Prostate gland (tissue), 2 donors: ENCODE measurements around the gene MAP7D3. TPM values are rescaled to one million over a fixed set of nuclear protein-coding genes. Genes with fewer than 3 reads are reported as not detected.

ENCODE experiments used
- DNase-seq: peaks from one replicate; pipeline ENCODE4 v3.0.0-alpha.2; 2019; ENCODE audit warnings: low spot score
- H3K27ac ChIP-seq, 2 donors: fragments of 200-600 bp; sonication (generic); 2 replicates each; pipeline ENCODE4 v1.5.1; 2017 to 2019
- H3K27me3 ChIP-seq: fragments of 200-600 bp; sonication (generic); replicated peaks from 2 replicates; pipeline ENCODE4 v1.5.1; 2019; ENCODE audit not compliant: insufficient read depth
- H3K36me3 ChIP-seq, 2 donors: fragments of 200-600 bp; sonication (generic); 1 replicate in 1 of 2; 2 replicates in 1 of 2; pipeline versions ENCODE4 v1.5.1 to v1.8.1; 2017 to 2019
- H3K4me1 ChIP-seq: fragments of 200-600 bp; sonication (generic); replicated peaks from 2 replicates; pipeline ENCODE4 v1.5.1; 2019
- H3K4me3 ChIP-seq, 2 donors: fragments of 200-600 bp; sonication (generic); 2 replicates each; pipeline ENCODE4 v1.5.1; 2017 to 2019
- H3K9me3 ChIP-seq: fragments of 200-600 bp; sonication (generic); 2 replicates; pipeline ENCODE4 v1.5.1; 2017
- POLR2A ChIP-seq: fragments of 450-650 bp; IDR thresholded peaks from one replicate; pipeline ENCODE4 v1.6.1; 2016; ENCODE audit warnings: antibody characterized with exemption, mild to moderate bottlenecking
- POLR2AphosphoS5 ChIP-seq: sonication (generic); formaldehyde crosslinking; IDR thresholded peaks from one replicate; pipeline ENCODE4 v1.6.1; 2017; ENCODE audit warnings: antibody characterized with exemption
- WGBS: methylation state at CpG from one replicate; pipeline ENCODE4 v1.1.5; 2018; 5-methylcytosine and 5-hydroxymethylcytosine counted together
- intact Hi-C: fragments of 100-400 bp; cut with DNase I; formaldehyde crosslinking; loops from one replicate; pipeline ENCODE4 v1.14.2; 2022
- total RNA-seq, 2 donors: library from RNA; depleted of rRNA; stranded (reverse); fragments of >200 nt; gene quantifications; one replicate each; pipeline ENCODE4 v1.1.0, GENCODE V29; 2016
- TF ChIP-seq, protein P1 (sequence below), 4 experiments: fragments of 200-600 bp in 2 of 4; fragments of 450-650 bp in 2 of 4; sonication (generic) in 2 of 4; IDR thresholded peaks; 1 replicate in 3 of 4; 2 replicates in 1 of 4; pipeline ENCODE4 v1.5.1; 2016 to 2019; ENCODE audit warnings: antibody characterized with exemption in 4 of 4, mild to moderate bottlenecking in 2 of 4, moderate library complexity in 2 of 4

MAP7D3 gene
- total RNA-seq, 2 donors from 2014 or later, result 6.1 to 22.8 TPM

DNA sequence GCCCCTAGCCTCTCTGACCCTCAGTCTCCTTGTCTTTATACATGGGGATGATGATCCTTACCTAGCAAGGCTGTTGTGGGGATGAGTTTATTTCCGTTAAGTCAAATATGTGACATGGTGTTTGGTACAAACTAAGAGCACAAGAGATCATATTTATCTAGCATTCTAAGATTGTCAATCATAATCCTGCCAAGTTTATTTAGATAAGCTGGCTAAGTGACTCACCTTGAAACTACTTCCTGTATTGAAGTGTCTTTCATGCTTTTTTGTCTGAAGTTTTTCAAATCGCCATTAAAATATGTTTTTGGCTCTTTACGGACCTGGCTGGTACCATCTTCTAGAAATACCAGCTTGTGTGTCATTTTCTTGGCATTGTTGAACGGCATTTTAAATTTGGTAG is 30.7 kb downstream of the MAP7D3 start:
- H3K9me3 ChIP-seq, result no peaks in the 10 kb centered on the region
- no peaks in the 10 kb centered on the region for H3K4me1 ChIP-seq
- H3K4me3 ChIP-seq, result no peak overlapping the region
- DNase-seq, result no peak
- no peak for TF ChIP-seq POLR2A
- TF ChIP-seq, protein P1, sequence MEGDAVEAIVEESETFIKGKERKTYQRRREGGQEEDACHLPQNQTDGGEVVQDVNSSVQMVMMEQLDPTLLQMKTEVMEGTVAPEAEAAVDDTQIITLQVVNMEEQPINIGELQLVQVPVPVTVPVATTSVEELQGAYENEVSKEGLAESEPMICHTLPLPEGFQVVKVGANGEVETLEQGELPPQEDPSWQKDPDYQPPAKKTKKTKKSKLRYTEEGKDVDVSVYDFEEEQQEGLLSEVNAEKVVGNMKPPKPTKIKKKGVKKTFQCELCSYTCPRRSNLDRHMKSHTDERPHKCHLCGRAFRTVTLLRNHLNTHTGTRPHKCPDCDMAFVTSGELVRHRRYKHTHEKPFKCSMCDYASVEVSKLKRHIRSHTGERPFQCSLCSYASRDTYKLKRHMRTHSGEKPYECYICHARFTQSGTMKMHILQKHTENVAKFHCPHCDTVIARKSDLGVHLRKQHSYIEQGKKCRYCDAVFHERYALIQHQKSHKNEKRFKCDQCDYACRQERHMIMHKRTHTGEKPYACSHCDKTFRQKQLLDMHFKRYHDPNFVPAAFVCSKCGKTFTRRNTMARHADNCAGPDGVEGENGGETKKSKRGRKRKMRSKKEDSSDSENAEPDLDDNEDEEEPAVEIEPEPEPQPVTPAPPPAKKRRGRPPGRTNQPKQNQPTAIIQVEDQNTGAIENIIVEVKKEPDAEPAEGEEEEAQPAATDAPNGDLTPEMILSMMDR (IDR thresholded peaks at IDR 0.05), result no peak
- TF ChIP-seq POLR2AphosphoS5, result no peak
- no peaks in the 10 kb centered on the region for H3K36me3 ChIP-seq
- no peak overlapping the region for H3K27ac ChIP-seq
- WGBS, result 84% methylated on average over 4 of the region's 4 CpGs
- intact Hi-C loops, result no loop called here
- H3K27me3 ChIP-seq, result no peaks in the 10 kb centered on the region

DNA sequence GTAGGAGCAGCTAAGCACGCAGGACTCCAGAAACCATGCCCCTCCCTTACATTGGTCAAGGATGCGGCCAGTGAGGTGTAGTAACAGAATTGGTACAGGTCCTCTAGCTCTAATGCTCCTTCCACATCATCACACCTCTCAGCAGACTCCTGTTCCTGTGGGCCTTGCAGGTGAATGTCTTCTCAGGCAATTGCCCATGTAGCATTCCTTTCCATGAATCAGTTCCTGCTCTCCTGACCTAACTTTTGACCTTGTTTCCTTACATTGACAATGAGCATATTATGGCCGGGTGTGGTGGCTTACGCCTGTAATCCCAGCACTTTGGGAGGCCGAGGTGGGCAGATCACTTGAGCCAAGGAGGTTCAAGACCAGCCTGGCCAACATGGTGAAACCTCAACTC is 31.3 kb downstream of the MAP7D3 start:
- intact Hi-C loops, result no loop called here
- no peaks in the 10 kb centered on the region for H3K36me3 ChIP-seq
- WGBS, result 79% methylated on average over 4 of the region's 5 CpGs

DNA sequence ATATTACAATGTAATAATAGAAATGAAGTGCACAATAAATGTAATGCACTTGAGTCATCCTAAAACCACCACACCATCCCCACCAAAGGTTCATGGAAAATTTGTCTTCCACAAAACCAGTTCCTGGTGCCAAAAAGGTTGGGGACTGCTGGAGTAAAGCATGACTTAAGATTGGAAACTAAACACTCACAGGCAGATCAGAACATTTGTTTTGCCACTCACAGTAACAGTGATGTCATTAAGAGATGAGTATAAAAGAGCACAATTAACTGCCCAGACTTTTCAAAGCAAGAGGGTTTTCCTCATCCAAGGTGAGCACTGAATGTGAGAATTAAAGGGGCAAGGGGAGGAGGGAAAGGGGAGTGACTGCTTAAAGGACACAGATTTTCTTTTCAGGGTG is 35.6 kb downstream of the MAP7D3 start:
- TF ChIP-seq, protein P1 (IDR thresholded peaks at IDR 0.05), result no peak
- no peak for TF ChIP-seq POLR2A
- TF ChIP-seq POLR2AphosphoS5, result no peak
- Histone ChIP-seq H3K27ac (no peak overlapping the region), H3K27me3 (no peaks in the 10 kb centered on the region), H3K4me1 (no peaks in the 10 kb centered on the region), H3K36me3 (no peaks in the 10 kb centered on the region), H3K4me3 (no peak overlapping the region), H3K9me3 (no peaks in the 10 kb centered on the region)
- intact Hi-C loops, result no loop called here
- no peak for DNase-seq

More for the DNA sequence above, 31.3 kb downstream of the MAP7D3 start:
- Histone ChIP-seq H3K9me3 (no peaks in the 10 kb centered on the region), H3K27ac (no peak overlapping the region), H3K27me3 (no peaks in the 10 kb centered on the region), H3K4me1 (no peaks in the 10 kb centered on the region), H3K4me3 (no peak overlapping the region)
- TF ChIP-seq POLR2A (no peak), POLR2AphosphoS5 (no peak)
- TF ChIP-seq, protein P1 (IDR thresholded peaks at IDR 0.05), result no peak
- no peak for DNase-seq

DNA sequence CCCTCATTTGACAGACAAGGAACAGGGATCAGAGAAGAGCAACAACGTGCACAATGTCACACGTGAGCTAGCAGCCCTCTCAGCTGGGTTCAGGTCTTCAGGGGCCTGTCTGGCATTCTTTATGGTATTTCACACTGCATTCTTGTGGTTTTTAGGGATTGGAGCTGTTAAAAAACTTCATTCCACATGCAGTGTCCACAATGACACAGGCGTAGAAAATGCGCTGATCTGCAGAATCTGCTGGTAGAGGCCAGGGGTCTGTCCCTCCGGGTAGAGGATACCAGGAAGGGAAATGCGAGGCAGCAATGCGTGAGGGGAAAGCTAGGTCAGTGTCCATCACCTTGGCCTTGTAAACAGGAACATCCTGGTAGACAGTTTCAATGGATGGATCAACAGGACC is 36.6 kb downstream of the MAP7D3 start:
- WGBS, result 71% methylated on average over 7 of the region's 7 CpGs
- no peak for DNase-seq
- intact Hi-C loops, result loop anchor here (5.0 kb wide), 1 partner anchor 47 kb away; no protein-coding TSS in a partner anchor
- H3K27ac ChIP-seq, result no peak overlapping the region
- H3K36me3 ChIP-seq, result no peaks in the 10 kb centered on the region
- H3K27me3 ChIP-seq, result no peaks in the 10 kb centered on the region
- TF ChIP-seq, protein P1 (IDR thresholded peaks at IDR 0.05), result no peak
- TF ChIP-seq POLR2AphosphoS5 (no peak), POLR2A (no peak)
- no peaks in the 10 kb centered on the region for H3K4me1 ChIP-seq
- no peak overlapping the region for H3K4me3 ChIP-seq
- no peaks in the 10 kb centered on the region for H3K9me3 ChIP-seq

DNA sequence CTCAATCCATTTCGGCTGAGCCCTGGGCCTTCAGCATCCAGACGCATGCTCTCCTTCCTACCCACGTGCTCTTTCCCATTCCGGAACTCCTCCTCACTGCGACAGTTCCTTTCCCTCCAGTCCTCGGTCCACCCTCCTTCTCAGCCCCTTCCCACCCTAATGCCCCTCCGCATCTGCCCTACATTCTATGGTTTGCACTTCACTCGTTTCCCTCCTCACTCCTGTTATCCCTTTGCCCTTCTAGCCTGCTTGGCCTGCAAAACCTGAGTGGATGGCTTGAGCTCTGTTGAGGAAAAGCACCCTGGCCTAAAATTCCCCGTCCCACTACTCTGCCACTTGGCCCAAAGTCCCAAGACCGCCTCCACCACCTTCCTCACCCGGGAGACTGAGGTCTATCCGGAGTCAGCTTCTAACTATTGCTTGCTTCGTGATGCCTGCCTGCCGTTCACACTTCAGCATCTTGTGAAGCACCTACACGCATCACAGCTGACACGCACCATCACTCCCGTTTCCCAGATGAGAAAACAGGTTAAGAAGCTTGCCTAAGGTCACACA is 38.6 kb downstream of the MAP7D3 start:
- 76% methylated on average over 17 of the region's 17 CpGs for WGBS
- H3K27me3 ChIP-seq, result no peaks in the 10 kb centered on the region
- no peak overlapping the region for H3K27ac ChIP-seq
- no peak for DNase-seq
- no peaks in the 10 kb centered on the region for H3K4me1 ChIP-seq
- no peaks in the 10 kb centered on the region for H3K36me3 ChIP-seq
- intact Hi-C loops, result loop anchor here (5.0 kb wide), 1 partner anchor 45 kb away; no protein-coding TSS in a partner anchor
- H3K4me3 ChIP-seq, result no peak overlapping the region
- TF ChIP-seq POLR2A (no peak), POLR2AphosphoS5 (no peak)
- TF ChIP-seq, protein P1 (IDR thresholded peaks at IDR 0.05), result no peak
- H3K9me3 ChIP-seq, result no peaks in the 10 kb centered on the region
